Measurements from ENCODE around the gene HIP1R. TPM values are rescaled to one million over a fixed set of nuclear protein-coding genes. Genes with fewer than 3 reads are reported as not detected.

HIP1R gene
- polyA plus RNA-seq, 1 experiment, result 7.2 TPM

GRCh38 chr12:122867691-122868461 lies 32.6 kb downstream of the HIP1R start:
- H3K27me3 ChIP-seq (ENCODE audit: control insufficient read depth, insufficient read depth, low read length), result no peaks in the 10 kb centered on the region
- ChIA-PET POLR2A (interaction anchor here (0.6 kb wide), 1 partner anchor 78 kb away, joined by 5 read pairs; no protein-coding TSS in a partner anchor), CTCF (no interaction called here)
- no peak overlapping the region for H3K4me3 ChIP-seq (ENCODE audit: low read depth, low read length)
- no peak overlapping the region for H3K27ac ChIP-seq (ENCODE audit: low read depth, low read length)
- TF ChIP-seq CTCF (IDR thresholded peaks at IDR 0.05; ENCODE audit: low read depth, low read length), result no peak
- no peak for DNase-seq (ENCODE audit: low read depth, low spot score)
- no peaks in the 10 kb centered on the region for H3K9me3 ChIP-seq (ENCODE audit: control insufficient read depth, insufficient read depth, low read length)

- H3K9me3 ChIP-seq (ENCODE audit: control insufficient read depth, insufficient read depth, low read length), result no peaks in the 10 kb centered on the region
- H3K27me3 ChIP-seq (ENCODE audit: control insufficient read depth, insufficient read depth, low read length), result no peaks in the 10 kb centered on the region
- POLR2A ChIA-PET, result no interaction called here
- no peak for DNase-seq (ENCODE audit: low read depth, low spot score)
- CTCF ChIA-PET, result no interaction called here
- H3K27ac ChIP-seq (ENCODE audit: low read depth, low read length), result no peak overlapping the region
- H3K4me3 ChIP-seq (ENCODE audit: low read depth, low read length), result no peak overlapping the region
- TF ChIP-seq CTCF (IDR thresholded peaks at IDR 0.05; ENCODE audit: low read depth, low read length), result no peak
These were observed 33.4 kb downstream of the HIP1R start for GRCh38 chr12:122868471-122869177.

GRCh38 chr12:122869207-122869973 lies 34.1 kb downstream of the HIP1R start:
- Histone ChIP-seq H3K27ac (ENCODE audit: low read depth, low read length) (no peak overlapping the region), H3K9me3 (ENCODE audit: control insufficient read depth, insufficient read depth, low read length) (no peaks in the 10 kb centered on the region), H3K4me3 (ENCODE audit: low read depth, low read length) (no peak overlapping the region), H3K27me3 (ENCODE audit: control insufficient read depth, insufficient read depth, low read length) (no peaks in the 10 kb centered on the region)
- ChIA-PET POLR2A (no interaction called here), CTCF (interaction anchor here (1.0 kb wide), 1 partner anchor 9 kb away, joined by 3 read pairs; no protein-coding TSS in a partner anchor)
- no peak for TF ChIP-seq CTCF (IDR thresholded peaks at IDR 0.05; ENCODE audit: low read depth, low read length)
- DNase-seq (ENCODE audit: low read depth, low spot score), result no peak

GRCh38 chr12:122870163-122870842 lies 35.0 kb downstream of the HIP1R start:
- H3K4me3 ChIP-seq (ENCODE audit: low read depth, low read length), result no peak overlapping the region
- CTCF ChIA-PET, result interaction anchor here (1.0 to 1.9 kb wide), 3 partner anchors 10 kb away, joined by 3 to 7 read pairs (median 7); no protein-coding TSS in a partner anchor
- no peak for TF ChIP-seq CTCF (IDR thresholded peaks at IDR 0.05; ENCODE audit: low read depth, low read length)
- DNase-seq (ENCODE audit: low read depth, low spot score), result no peak
- no peak overlapping the region for H3K27ac ChIP-seq (ENCODE audit: low read depth, low read length)
- no peaks in the 10 kb centered on the region for H3K27me3 ChIP-seq (ENCODE audit: control insufficient read depth, insufficient read depth, low read length)
- no peaks in the 10 kb centered on the region for H3K9me3 ChIP-seq (ENCODE audit: control insufficient read depth, insufficient read depth, low read length)
- POLR2A ChIA-PET, result no interaction called here
